Karpas-422 (cell line): Measurements from ENCODE around the gene MVK. TPM values are rescaled to one million over a fixed set of nuclear protein-coding genes. Genes with fewer than 3 reads are reported as not detected.

Experiments used
- DNase-seq: peaks from one replicate; pipeline ENCODE4 v3.0.0-alpha.2; 2015
- H2AFZ ChIP-seq: fragments of 200-600 bp; sonication (generic); 2 replicates; pipeline ENCODE4 v1.6.1; 2014; ENCODE audit warnings: antibody characterized with exemption, low read length, mixed read lengths
- H3K27ac ChIP-seq: fragments of 200-600 bp; sonication (generic); 2 replicates; pipeline ENCODE4 v1.5.1; 2014; ENCODE audit warnings: mild to moderate bottlenecking, low read length, moderate library complexity
- H3K27me3 ChIP-seq: fragments of 200-600 bp; sonication (generic); 2 replicates; pipeline ENCODE4 v1.6.1; 2014; ENCODE audit warnings: low read length, mixed read lengths
- H3K36me3 ChIP-seq: fragments of 200-600 bp; sonication (generic); 2 replicates; pipeline ENCODE4 v1.6.1; 2014; ENCODE audit warnings: low read length, mixed read lengths; ENCODE audit not compliant: insufficient read depth
- H3K4me1 ChIP-seq: fragments of 200-600 bp; sonication (generic); 2 replicates; pipeline ENCODE4 v1.6.1; 2014; ENCODE audit warnings: mild to moderate bottlenecking, low read length, mixed read lengths
- H3K4me2 ChIP-seq: fragments of 200-600 bp; sonication (generic); 2 replicates; pipeline ENCODE4 v1.6.1; 2014; ENCODE audit warnings: low read length, low read depth, mild to moderate bottlenecking; ENCODE audit not compliant: poor library complexity, severe bottlenecking
- H3K4me3 ChIP-seq: fragments of 200-600 bp; sonication (generic); 2 replicates; pipeline ENCODE4 v1.5.1; 2014; ENCODE audit warnings: mild to moderate bottlenecking, antibody characterized with exemption, low read length, mixed read lengths
- H3K79me2 ChIP-seq: fragments of 200-600 bp; sonication (generic); 2 replicates; pipeline ENCODE4 v1.6.1; 2014; ENCODE audit warnings: mild to moderate bottlenecking, low read length, mixed read lengths
- H3K9ac ChIP-seq: fragments of 200-600 bp; sonication (generic); 2 replicates; pipeline ENCODE4 v1.6.0; 2014; ENCODE audit warnings: low read length
- H3K9me2 ChIP-seq: fragments of 200-600 bp; sonication (generic), shearing (Covaris generic); replicated peaks from 2 replicates; pipeline ENCODE4 v1.6.0; 2014; ENCODE audit warnings: mild to moderate bottlenecking, low read length, moderate library complexity; ENCODE audit not compliant: insufficient read depth
- H3K9me3 ChIP-seq: fragments of 300-700, 200-600 bp; sonication (generic); 2 replicates; pipeline ENCODE4 v1.6.1; 2014; ENCODE audit warnings: low read length, mixed read lengths
- H4K20me1 ChIP-seq: fragments of 200-600 bp; sonication (generic); 2 replicates; pipeline ENCODE4 v1.6.1; 2014; ENCODE audit warnings: mild to moderate bottlenecking, antibody characterized with exemption, low read length, low read depth; ENCODE audit not compliant: insufficient read depth
- total RNA-seq: library from RNA; depleted of rRNA; stranded (reverse); fragments of >200 nt; shearing (Covaris generic); gene quantifications from 2 replicates; pipeline ENCODE4 v1.2.3, GENCODE V29; 2014; ENCODE audit warnings: low replicate concordance

MVK gene
- total RNA-seq, 1 experiment from 2014 or later, result 14.7 TPM

GRCh38 chr12:109631302-109631701, 57.7 kb downstream of the MVK start:
- H3K9ac ChIP-seq, result no peak overlapping the region
- no peak overlapping the region for H3K27ac ChIP-seq
- no peaks in the 10 kb centered on the region; the same call in 1 of the 2 replicates for H3K27me3 ChIP-seq
- H3K4me1 ChIP-seq, result no peaks in the 10 kb centered on the region
- no peaks in the 10 kb centered on the region for H3K9me2 ChIP-seq
- no peaks in the 10 kb centered on the region for H3K79me2 ChIP-seq
- no peaks in the 10 kb centered on the region for H4K20me1 ChIP-seq
- no peak overlapping the region for H2AFZ ChIP-seq
- H3K4me2 ChIP-seq, result no peak overlapping the region
- DNase-seq, result no peak
- H3K9me3 ChIP-seq, result peaks cover 3% of the 10 kb centered on the region; the same call in 1 of the 2 replicates
- H3K4me3 ChIP-seq, result no peak overlapping the region
- H3K36me3 ChIP-seq, result no peaks in the 10 kb centered on the region

- Histone ChIP-seq H3K27me3 (no peaks in the 10 kb centered on the region; the same call in 1 of the 2 replicates), H3K9me2 (no peaks in the 10 kb centered on the region), H3K9me3 (peaks cover 3% of the 10 kb centered on the region; the same call in 1 of the 2 replicates), H3K4me3 (no peak overlapping the region), H3K27ac (no peak overlapping the region), H3K9ac (no peak overlapping the region), H3K36me3 (no peaks in the 10 kb centered on the region), H4K20me1 (no peaks in the 10 kb centered on the region), H3K4me2 (no peak overlapping the region), H3K4me1 (no peaks in the 10 kb centered on the region), H2AFZ (no peak overlapping the region), H3K79me2 (no peaks in the 10 kb centered on the region)
- DNase-seq, result no peak
These were observed 58.2 kb downstream of the MVK start for GRCh38 chr12:109631751-109632150.

- H3K36me3 ChIP-seq, result no peaks in the 10 kb centered on the region
- H3K9me3 ChIP-seq, result peaks cover 3% of the 10 kb centered on the region; the same call in 1 of the 2 replicates
- H3K27ac ChIP-seq, result no peak overlapping the region
- H3K9ac ChIP-seq, result no peak overlapping the region
- no peak overlapping the region for H3K4me3 ChIP-seq
- no peaks in the 10 kb centered on the region for H3K79me2 ChIP-seq
- H2AFZ ChIP-seq, result no peak overlapping the region
- no peak for DNase-seq
- H3K4me2 ChIP-seq, result no peak overlapping the region
- H3K27me3 ChIP-seq, result no peaks in the 10 kb centered on the region; the same call in 1 of the 2 replicates
- no peaks in the 10 kb centered on the region for H4K20me1 ChIP-seq
- H3K9me2 ChIP-seq, result no peaks in the 10 kb centered on the region
- no peaks in the 10 kb centered on the region for H3K4me1 ChIP-seq
These were observed 58.7 kb downstream of the MVK start for GRCh38 chr12:109632342-109632741.

DNA sequence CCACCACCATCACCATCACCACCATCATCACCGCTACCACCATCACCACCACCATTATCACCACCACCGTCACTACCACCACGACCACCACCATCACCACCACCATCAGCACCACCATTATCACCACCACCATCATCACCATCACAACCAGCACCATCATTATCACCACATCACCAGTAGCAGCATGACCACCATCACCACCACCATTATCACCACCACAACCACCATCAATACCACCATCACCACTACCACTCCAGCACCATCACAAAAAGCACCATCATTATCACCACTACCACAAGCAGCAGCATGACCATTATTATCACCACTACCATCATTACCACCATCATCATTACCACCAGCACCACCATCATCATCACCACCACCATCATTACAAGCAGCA, 62.1 kb downstream of the MVK start:
- H3K79me2 ChIP-seq, result no peaks in the 10 kb centered on the region
- no peaks in the 10 kb centered on the region for H3K9me2 ChIP-seq
- no peak overlapping the region for H3K9ac ChIP-seq
- H4K20me1 ChIP-seq, result no peaks in the 10 kb centered on the region
- no peak overlapping the region for H3K27ac ChIP-seq
- H2AFZ ChIP-seq, result no peak overlapping the region
- no peaks in the 10 kb centered on the region for H3K4me1 ChIP-seq
- no peak overlapping the region for H3K4me2 ChIP-seq
- H3K36me3 ChIP-seq, result no peaks in the 10 kb centered on the region
- H3K9me3 ChIP-seq, result peaks cover 3% of the 10 kb centered on the region; the same call in 1 of the 2 replicates
- no peak for DNase-seq
- no peak overlapping the region for H3K4me3 ChIP-seq
- H3K27me3 ChIP-seq, result no peaks in the 10 kb centered on the region

GRCh38 chr12:109637348-109637747, 63.8 kb downstream of the MVK start:
- Histone ChIP-seq H3K9ac (no peak overlapping the region), H3K9me3 (peaks cover 3% of the 10 kb centered on the region; the same call in 1 of the 2 replicates), H3K9me2 (no peaks in the 10 kb centered on the region), H2AFZ (no peak overlapping the region), H3K79me2 (no peaks in the 10 kb centered on the region), H3K27ac (no peak overlapping the region), H4K20me1 (no peaks in the 10 kb centered on the region), H3K4me2 (no peak overlapping the region), H3K36me3 (no peaks in the 10 kb centered on the region), H3K4me1 (no peaks in the 10 kb centered on the region), H3K27me3 (no peaks in the 10 kb centered on the region), H3K4me3 (no peak overlapping the region)
- DNase-seq, result no peak

DNA sequence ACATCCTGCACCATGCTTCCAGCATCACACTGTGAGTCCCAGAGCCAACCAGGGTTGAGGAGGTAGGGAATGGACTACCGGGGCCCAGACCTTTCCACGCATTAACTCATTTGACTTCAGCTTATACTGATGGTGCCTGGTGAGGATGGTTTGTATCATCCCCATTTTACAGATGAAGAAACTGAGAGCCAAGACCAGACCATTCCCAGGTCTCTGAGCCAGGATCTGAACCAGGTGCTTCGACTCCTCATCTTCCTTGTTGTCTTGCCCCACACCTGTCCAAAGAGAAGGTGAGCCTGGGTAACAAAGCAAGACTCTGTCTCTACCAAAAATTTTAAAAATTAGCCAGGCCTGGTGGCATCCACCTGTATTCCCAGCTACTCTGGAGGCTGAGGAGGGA, 64.4 kb downstream of the MVK start:
- Histone ChIP-seq H3K79me2 (no peaks in the 10 kb centered on the region), H3K9me3 (peaks cover 3% of the 10 kb centered on the region; the same call in 1 of the 2 replicates), H4K20me1 (no peaks in the 10 kb centered on the region), H3K9ac (no peak overlapping the region), H3K9me2 (no peaks in the 10 kb centered on the region), H3K4me2 (no peak overlapping the region), H2AFZ (no peak overlapping the region), H3K4me3 (no peak overlapping the region), H3K27ac (no peak overlapping the region), H3K4me1 (no peaks in the 10 kb centered on the region), H3K36me3 (no peaks in the 10 kb centered on the region), H3K27me3 (no peaks in the 10 kb centered on the region)
- no peak for DNase-seq

GRCh38 chr12:109638735-109639134, 65.1 kb downstream of the MVK start:
- no peaks in the 10 kb centered on the region for H3K9me2 ChIP-seq
- peaks cover 3% of the 10 kb centered on the region; the same call in 1 of the 2 replicates for H3K9me3 ChIP-seq
- H3K79me2 ChIP-seq, result no peaks in the 10 kb centered on the region
- H3K27ac ChIP-seq, result no peak overlapping the region
- no peak overlapping the region for H3K4me3 ChIP-seq
- H3K36me3 ChIP-seq, result no peaks in the 10 kb centered on the region
- no peak overlapping the region for H3K4me2 ChIP-seq
- no peak for DNase-seq
- no peak overlapping the region for H3K9ac ChIP-seq
- no peaks in the 10 kb centered on the region for H3K27me3 ChIP-seq
- no peak overlapping the region for H2AFZ ChIP-seq
- no peaks in the 10 kb centered on the region for H3K4me1 ChIP-seq
- no peaks in the 10 kb centered on the region for H4K20me1 ChIP-seq

- Histone ChIP-seq H3K4me2 (no peak overlapping the region), H3K9ac (no peak overlapping the region), H3K4me3 (no peak overlapping the region), H3K27ac (no peak overlapping the region), H3K27me3 (no peaks in the 10 kb centered on the region), H3K9me3 (peaks cover 3% of the 10 kb centered on the region; the same call in 1 of the 2 replicates), H3K79me2 (no peaks in the 10 kb centered on the region), H4K20me1 (no peaks in the 10 kb centered on the region), H3K9me2 (no peaks in the 10 kb centered on the region), H2AFZ (no peak overlapping the region), H3K36me3 (no peaks in the 10 kb centered on the region), H3K4me1 (no peaks in the 10 kb centered on the region)
- no peak for DNase-seq
These were observed 65.7 kb downstream of the MVK start for GRCh38 chr12:109639151-109639872.
